ENCODE results near the gene ZNF587B.
"Not testable (repeated sequence)": the region's sequence is repeated elsewhere in the genome, so short reads cannot be mapped to it uniquely, and the experiment has no call there.

The ZNF587B gene

DNA sequence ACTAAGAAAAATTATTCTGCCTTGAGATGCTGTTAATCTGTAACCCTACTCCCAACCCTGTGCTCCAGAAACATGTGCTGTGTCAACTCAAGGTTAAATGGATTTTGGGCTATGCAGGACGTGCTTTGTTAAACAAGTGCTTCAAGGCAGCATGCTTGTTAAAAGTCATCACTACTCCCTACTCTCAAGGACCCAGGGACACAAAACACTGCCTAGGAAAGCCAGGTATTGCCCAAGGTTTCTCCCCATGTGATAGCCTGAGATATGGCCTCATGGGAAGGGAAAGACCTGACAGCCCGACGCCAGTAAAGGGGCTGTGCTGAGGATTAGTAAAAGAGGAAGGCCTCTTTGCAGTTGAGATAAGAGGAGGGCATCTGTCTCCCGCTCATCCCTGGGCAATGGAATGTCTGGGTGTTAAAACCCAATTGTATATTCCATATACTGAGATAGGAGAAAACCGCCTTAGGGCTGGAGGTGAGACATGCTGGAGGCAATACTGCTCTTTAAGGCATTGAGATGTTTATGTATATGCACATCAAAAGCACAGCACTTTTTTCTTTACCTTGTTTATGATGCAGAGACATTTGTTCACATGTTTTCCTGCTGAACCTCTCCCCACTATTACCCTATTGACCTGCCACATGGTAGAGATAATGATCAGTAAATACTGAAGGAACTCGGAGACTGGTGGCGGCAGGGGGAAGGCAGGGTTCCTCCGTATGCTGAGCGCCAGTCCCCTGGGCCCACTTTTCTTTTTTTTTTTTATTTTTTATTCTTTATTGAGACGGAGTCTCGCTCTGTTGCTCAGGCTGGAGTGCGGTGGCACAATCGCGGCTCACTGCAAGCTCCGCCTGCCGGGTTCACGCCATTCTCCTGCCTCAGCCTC is 19.4 kb upstream of the ZNF587B start:
- H3K9ac ChIP-seq (ENCODE audit: low read depth, low read length), result not testable (repeated sequence)
- H3K27ac ChIP-seq (ENCODE audit: low read depth, low read length), result peak overlapping the region; percentile 26
- H3K36me3 ChIP-seq (ENCODE audit: control insufficient read depth, insufficient read depth, low read length), result peaks cover 58% of the 10 kb centered on the region

GRCh38 chr19:57812226-57812625 is 17.9 kb upstream of the ZNF587B start:
- Histone ChIP-seq H3K4me1 (ENCODE audit: control insufficient read depth, insufficient read depth, low read length) (no peaks in the 10 kb centered on the region), H3K27me3 (ENCODE audit: control insufficient read depth, insufficient read depth, low read length) (no peaks in the 10 kb centered on the region), H3K36me3 (ENCODE audit: control insufficient read depth, insufficient read depth, low read length) (peaks cover 47% of the 10 kb centered on the region), H3K4me3 (ENCODE audit: low read depth, low read length) (no peak overlapping the region), H3K27ac (ENCODE audit: low read depth, low read length) (no peak overlapping the region), H3K9ac (ENCODE audit: low read depth, low read length) (no peak overlapping the region), H3K9me3 (ENCODE audit: control insufficient read depth, insufficient read depth, low read length) (no peaks in the 10 kb centered on the region)

More for the DNA sequence above, 19.4 kb upstream of the ZNF587B start:
- not testable (repeated sequence) for H3K4me1 ChIP-seq (ENCODE audit: control insufficient read depth, insufficient read depth, low read length); H3K27me3 ChIP-seq (ENCODE audit: control insufficient read depth, insufficient read depth, low read length); H3K9me3 ChIP-seq (ENCODE audit: control insufficient read depth, insufficient read depth, low read length); H3K4me3 ChIP-seq (ENCODE audit: low read depth, low read length)

DNA sequence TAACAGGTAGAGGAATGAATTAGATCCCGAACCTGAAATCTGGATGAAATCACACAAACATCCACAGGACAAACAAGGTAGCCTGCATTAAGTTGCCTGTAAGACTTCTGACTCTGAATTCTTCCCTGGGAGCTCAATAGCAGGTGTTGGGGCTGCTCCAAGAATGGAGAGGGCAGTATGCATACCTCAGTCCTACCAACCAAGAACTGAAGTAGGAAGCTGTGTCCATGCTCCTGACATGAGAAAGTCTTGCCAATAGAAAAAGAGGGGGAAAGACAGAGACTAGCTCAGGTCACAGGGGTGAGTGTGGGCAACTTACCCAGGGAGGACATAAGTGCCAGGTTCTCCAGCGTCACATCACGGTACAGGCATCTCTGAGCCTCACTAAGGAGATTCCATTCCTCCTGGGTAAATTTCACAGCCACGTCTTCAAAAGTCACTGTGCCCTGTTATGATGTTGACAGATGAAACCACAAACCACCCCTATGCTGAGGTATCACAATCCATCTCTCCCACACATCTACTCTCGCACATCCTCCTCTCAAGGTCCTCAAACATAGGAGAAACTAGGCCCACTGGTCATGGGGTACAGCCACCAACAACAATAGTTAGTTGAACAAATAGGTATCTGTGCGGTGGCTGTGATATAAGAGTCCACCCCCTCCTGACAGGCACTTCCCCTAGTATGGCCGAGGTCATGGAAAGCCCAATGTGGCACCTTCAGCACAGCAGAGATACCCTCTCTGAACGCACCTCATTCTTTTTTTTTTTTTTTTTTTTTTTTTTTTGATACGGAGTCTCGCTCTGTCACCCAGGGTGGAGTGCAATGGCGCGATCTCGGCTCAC is 16.9 kb upstream of the ZNF587B start:
- H3K27me3 ChIP-seq (ENCODE audit: control insufficient read depth, insufficient read depth, low read length); H3K9ac ChIP-seq (ENCODE audit: low read depth, low read length); H3K4me1 ChIP-seq (ENCODE audit: control insufficient read depth, insufficient read depth, low read length); H3K9me3 ChIP-seq (ENCODE audit: control insufficient read depth, insufficient read depth, low read length); H3K27ac ChIP-seq (ENCODE audit: low read depth, low read length): not testable (repeated sequence)
- Histone ChIP-seq H3K36me3 (ENCODE audit: control insufficient read depth, insufficient read depth, low read length) (peaks cover 38% of the 10 kb centered on the region), H3K4me3 (ENCODE audit: low read depth, low read length) (peak overlapping the region; percentile 97)

- peak overlapping the region; percentile 87 for H3K9ac ChIP-seq (ENCODE audit: low read depth, low read length)
- H3K27me3 ChIP-seq (ENCODE audit: control insufficient read depth, insufficient read depth, low read length), result no peaks in the 10 kb centered on the region
- H3K36me3 ChIP-seq (ENCODE audit: control insufficient read depth, insufficient read depth, low read length), result peaks cover 32% of the 10 kb centered on the region
- H3K4me3 ChIP-seq (ENCODE audit: low read depth, low read length), result peak overlapping the region; percentile 97
- H3K27ac ChIP-seq (ENCODE audit: low read depth, low read length), result peak overlapping the region; percentile 84
- H3K9me3 ChIP-seq (ENCODE audit: control insufficient read depth, insufficient read depth, low read length), result no peaks in the 10 kb centered on the region
- peaks cover 9% of the 10 kb centered on the region; the same call in 1 of the 2 replicates for H3K4me1 ChIP-seq (ENCODE audit: control insufficient read depth, insufficient read depth, low read length)
Measured at GRCh38 chr19:57813919-57814504, 16.1 kb upstream of the ZNF587B start.

DNA sequence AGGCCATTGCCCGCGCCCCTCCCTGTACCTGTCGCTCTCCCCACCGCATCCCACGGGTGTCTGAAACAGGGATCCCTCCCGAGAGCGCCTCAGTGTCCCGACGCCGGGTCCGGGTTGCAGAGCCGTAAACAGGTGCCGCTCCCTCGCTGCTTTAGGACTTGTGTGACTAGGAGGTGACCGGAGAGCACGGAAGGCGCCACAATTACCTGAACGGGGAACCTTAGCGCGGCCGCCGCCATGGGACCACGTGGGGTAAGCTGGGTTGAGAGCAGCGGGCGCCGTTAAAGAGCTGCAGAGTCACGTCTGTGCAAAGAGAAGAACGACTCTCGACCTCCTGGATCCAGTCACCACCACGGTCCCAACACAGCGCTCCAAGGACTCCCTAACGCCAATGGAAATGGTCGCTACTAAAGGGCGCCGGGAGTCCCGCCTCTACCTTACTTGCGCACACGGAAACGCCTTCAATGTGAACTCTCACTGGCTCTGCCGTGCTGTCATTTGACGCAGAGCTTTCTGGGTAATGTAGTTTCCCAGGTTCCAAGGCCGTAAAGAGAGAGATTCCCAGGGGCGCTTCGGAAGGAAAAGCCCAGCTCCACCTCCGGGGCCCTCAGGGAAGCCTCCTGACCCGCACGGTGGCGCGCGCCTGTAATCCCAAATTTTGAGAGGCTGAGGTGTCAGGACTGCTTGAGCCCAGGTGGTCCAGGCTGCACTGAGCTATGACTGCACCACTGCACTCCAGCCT is 15.4 kb upstream of the ZNF587B start, which contains the start of gene ZNF552:
Gene ZNF552 (minus strand): TSS at position 409 of the 742 bp plus-strand sequence. CDS start 170 bp downstream, at position 239.
- peak within 1 kb of the TSS; percentile 87 for H3K9ac ChIP-seq (ENCODE audit: low read depth, low read length)
- peak within 1 kb of the TSS; percentile 97 for H3K4me3 ChIP-seq (ENCODE audit: low read depth, low read length)
- H3K36me3 ChIP-seq (ENCODE audit: control insufficient read depth, insufficient read depth, low read length), result peaks cover 25% of the 10 kb centered on the region
- H3K27ac ChIP-seq (ENCODE audit: low read depth, low read length), result peak within 1 kb of the TSS; percentile 84
- no peaks in the 10 kb centered on the region for H3K27me3 ChIP-seq (ENCODE audit: control insufficient read depth, insufficient read depth, low read length)
- H3K4me1 ChIP-seq (ENCODE audit: control insufficient read depth, insufficient read depth, low read length), result peaks cover 9% of the 10 kb centered on the region; the same call in 1 of the 2 replicates
- no peaks in the 10 kb centered on the region for H3K9me3 ChIP-seq (ENCODE audit: control insufficient read depth, insufficient read depth, low read length)

GRCh38 chr19:57815247-57816075 is 14.6 kb upstream of the ZNF587B start:
- peaks cover 18% of the 10 kb centered on the region for H3K36me3 ChIP-seq (ENCODE audit: control insufficient read depth, insufficient read depth, low read length)
- peaks cover 9% of the 10 kb centered on the region; the same call in 1 of the 2 replicates for H3K4me1 ChIP-seq (ENCODE audit: control insufficient read depth, insufficient read depth, low read length)
- peak overlapping the region; percentile 26 for H3K27ac ChIP-seq (ENCODE audit: low read depth, low read length)
- no peak overlapping the region for H3K9ac ChIP-seq (ENCODE audit: low read depth, low read length)
- no peaks in the 10 kb centered on the region for H3K9me3 ChIP-seq (ENCODE audit: control insufficient read depth, insufficient read depth, low read length)
- no peaks in the 10 kb centered on the region for H3K27me3 ChIP-seq (ENCODE audit: control insufficient read depth, insufficient read depth, low read length)
- no peak overlapping the region; the same call in 1 of the 2 replicates for H3K4me3 ChIP-seq (ENCODE audit: low read depth, low read length)

DNA sequence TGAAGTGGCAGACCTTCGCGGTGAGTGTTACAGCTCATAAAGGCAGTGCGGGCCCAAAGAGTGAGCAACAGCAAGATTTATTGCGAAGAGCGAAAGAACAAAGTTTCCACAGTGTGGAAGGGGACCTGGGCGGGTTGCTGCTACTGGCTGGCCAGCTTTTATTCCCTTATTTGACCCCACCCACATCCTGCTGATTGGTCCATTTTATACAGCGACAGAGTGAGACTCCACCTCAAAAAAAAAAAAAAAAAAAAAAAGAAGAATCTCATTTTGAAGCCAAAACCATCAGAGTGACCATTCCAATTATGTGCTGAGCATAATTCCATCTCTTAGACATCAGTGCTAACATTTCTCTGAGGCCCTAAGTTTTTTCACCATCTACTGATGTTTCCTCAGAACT is 13.4 kb upstream of the ZNF587B start:
- Histone ChIP-seq H3K36me3 (ENCODE audit: control insufficient read depth, insufficient read depth, low read length) (peaks cover 17% of the 10 kb centered on the region), H3K9ac (ENCODE audit: low read depth, low read length) (no peak overlapping the region), H3K9me3 (ENCODE audit: control insufficient read depth, insufficient read depth, low read length) (no peaks in the 10 kb centered on the region), H3K27me3 (ENCODE audit: control insufficient read depth, insufficient read depth, low read length) (no peaks in the 10 kb centered on the region), H3K27ac (ENCODE audit: low read depth, low read length) (no peak overlapping the region), H3K4me3 (ENCODE audit: low read depth, low read length) (no peak overlapping the region), H3K4me1 (ENCODE audit: control insufficient read depth, insufficient read depth, low read length) (peaks cover 14% of the 10 kb centered on the region; the same call in 1 of the 2 replicates)

- Histone ChIP-seq H3K27me3 (ENCODE audit: control insufficient read depth, insufficient read depth, low read length) (no peaks in the 10 kb centered on the region), H3K9ac (ENCODE audit: low read depth, low read length) (no peak overlapping the region), H3K4me3 (ENCODE audit: low read depth, low read length) (no peak overlapping the region), H3K4me1 (ENCODE audit: control insufficient read depth, insufficient read depth, low read length) (peaks cover 14% of the 10 kb centered on the region; the same call in 1 of the 2 replicates), H3K9me3 (ENCODE audit: control insufficient read depth, insufficient read depth, low read length) (no peaks in the 10 kb centered on the region), H3K36me3 (ENCODE audit: control insufficient read depth, insufficient read depth, low read length) (peaks cover 15% of the 10 kb centered on the region), H3K27ac (ENCODE audit: low read depth, low read length) (no peak overlapping the region)
Measured at GRCh38 chr19:57817976-57818375, 12.1 kb upstream of the ZNF587B start.

- H3K9me3 ChIP-seq (ENCODE audit: control insufficient read depth, insufficient read depth, low read length), result no peaks in the 10 kb centered on the region
- 0 out of 2 replicates have a peak overlapping the region, but pooled peaks have one; percentile 100 for H3K4me3 ChIP-seq (ENCODE audit: low read depth, low read length)
- peak overlapping the region; percentile 93 for H3K27ac ChIP-seq (ENCODE audit: low read depth, low read length)
- no peaks in the 10 kb centered on the region for H3K27me3 ChIP-seq (ENCODE audit: control insufficient read depth, insufficient read depth, low read length)
- H3K4me1 ChIP-seq (ENCODE audit: control insufficient read depth, insufficient read depth, low read length), result peaks cover 14% of the 10 kb centered on the region; the same call in 1 of the 2 replicates
- H3K36me3 ChIP-seq (ENCODE audit: control insufficient read depth, insufficient read depth, low read length), result peaks cover 15% of the 10 kb centered on the region
- H3K9ac ChIP-seq (ENCODE audit: low read depth, low read length), result no peak overlapping the region
Measured at GRCh38 chr19:57818378-57818777, 11.7 kb upstream of the ZNF587B start.

Measured in HUES48 (cell line).